ENCODE measurements around the gene PSMB9. TPM values are rescaled to one million over a fixed set of nuclear protein-coding genes. Genes with fewer than 3 reads are reported as not detected.

The PSMB9 gene
- total and polyA plus RNA-seq, 5 donors from 2014 or later, result 148 to 896 (median 525) TPM

Other genes starting within 250 kb of the PSMB9 start
- gene HLA-DQA1, start 216.8 kb upstream of the PSMB9 start, total RNA-seq, result 20.3 TPM
- 10 to 100 TPM in 3 of 4 donors, 1 to 10 TPM in 1; 4.2 to 86.7 (median 21.8) TPM for gene HLA-DQA1, start 216.8 kb upstream of the PSMB9 start, polyA plus RNA-seq
- gene HLA-DQB1, start 187.5 kb upstream of the PSMB9 start, total RNA-seq, result 204 TPM
- 100 to 1,000 TPM in 2 of 4 donors, 10 to 100 TPM in 1, 1 to 10 TPM in 1; 6.1 to 234 (median 99.9) TPM for gene HLA-DQB1, start 187.5 kb upstream of the PSMB9 start, polyA plus RNA-seq
- gene HLA-DQA2, start 112.8 kb upstream of the PSMB9 start, total RNA-seq, result 0.32 TPM
- gene HLA-DQA2, start 112.8 kb upstream of the PSMB9 start, polyA plus RNA-seq, result 1 to 10 TPM in 3 of 4 donors, not detected in 1; 1.5 to 2.8 (median 2.2) TPM
- gene HLA-DQB2, start 90.7 kb upstream of the PSMB9 start, total RNA-seq, result 5.4 TPM
- gene HLA-DQB2, start 90.7 kb upstream of the PSMB9 start, polyA plus RNA-seq, result 1 to 10 TPM in 2 of 4 donors, not detected in 2; 3.7 to 3.8 TPM
- 6.8 TPM for gene HLA-DOB, start 37.2 kb upstream of the PSMB9 start, total RNA-seq
- 1 to 10 TPM in 2 of 4 donors, under 1 TPM in 2; 0.31 to 4.3 (median 1.6) TPM for gene HLA-DOB, start 37.2 kb upstream of the PSMB9 start, polyA plus RNA-seq
- 165 TPM for gene TAP2, start 15.5 kb upstream of the PSMB9 start, total RNA-seq
- gene TAP2, start 15.5 kb upstream of the PSMB9 start, polyA plus RNA-seq, result 10 to 100 TPM in 3 of 4 donors, 1 to 10 TPM in 1; 7.2 to 56.3 (median 31.9) TPM
- 185 TPM for gene PSMB8, start 10.1 kb upstream of the PSMB9 start, total RNA-seq
- gene PSMB8, start 10.1 kb upstream of the PSMB9 start, polyA plus RNA-seq, result 100 to 1,000 TPM; 462 to 803 (median 547) TPM
- 220 TPM for gene TAP1, start 488 bp upstream of the PSMB9 start, total RNA-seq
- gene TAP1, start 488 bp upstream of the PSMB9 start, polyA plus RNA-seq, result 100 to 1,000 TPM; 386 to 477 (median 440) TPM
- 17.6 TPM for gene HLA-DMB, start 86.8 kb downstream of the PSMB9 start, total RNA-seq
- 10 to 100 TPM; 12.8 to 44.2 (median 32.4) TPM for gene HLA-DMB, start 86.8 kb downstream of the PSMB9 start, polyA plus RNA-seq
- 53.1 TPM for gene HLA-DMA, start 98.9 kb downstream of the PSMB9 start, total RNA-seq
- gene HLA-DMA, start 98.9 kb downstream of the PSMB9 start, polyA plus RNA-seq, result 10 to 100 TPM; 32.3 to 89.3 (median 70.1) TPM
- gene BRD2, start 114.4 kb downstream of the PSMB9 start, total RNA-seq, result 425 TPM
- 10 to 100 TPM; 43.9 to 58.7 (median 53.8) TPM for gene BRD2, start 114.4 kb downstream of the PSMB9 start, polyA plus RNA-seq
- gene HLA-DOA, start 155.4 kb downstream of the PSMB9 start, total RNA-seq, result 14.0 TPM
- 10 to 100 TPM in 1 of 4 donors, 1 to 10 TPM in 3; 7.0 to 14.9 (median 8.9) TPM for gene HLA-DOA, start 155.4 kb downstream of the PSMB9 start, polyA plus RNA-seq
- 102 TPM for gene HLA-DPA1, start 219.5 kb downstream of the PSMB9 start, total RNA-seq
- 100 to 1,000 TPM in 3 of 4 donors, 10 to 100 TPM in 1; 97.9 to 292 (median 209) TPM for gene HLA-DPA1, start 219.5 kb downstream of the PSMB9 start, polyA plus RNA-seq
- 153 TPM for gene HLA-DPB1, start 221.8 kb downstream of the PSMB9 start, total RNA-seq
- 100 to 1,000 TPM; 144 to 335 (median 244) TPM for gene HLA-DPB1, start 221.8 kb downstream of the PSMB9 start, polyA plus RNA-seq